Measurements from ENCODE around the gene CC2D2B. TPM values are rescaled to one million over a fixed set of nuclear protein-coding genes. Genes with fewer than 3 reads are reported as not detected.

CC2D2B gene
- total RNA-seq, 1 donor from 2014 or later = 0.77 TPM

- Mint-ChIP-seq H3K36me3 (ENCODE audit: insufficient read depth) (no peaks in the 10 kb centered on the region), H3K27ac (no peak overlapping the region), H3K4me1 (ENCODE audit: low read depth) (peaks cover 7% of the 10 kb centered on the region), H3K9me3 (ENCODE audit: low read depth) (no peaks in the 10 kb centered on the region), H3K4me3 (ENCODE audit: low read depth) (no peak overlapping the region), H3K27me3 (no peaks in the 10 kb centered on the region)
- TF ChIP-seq, protein P1, sequence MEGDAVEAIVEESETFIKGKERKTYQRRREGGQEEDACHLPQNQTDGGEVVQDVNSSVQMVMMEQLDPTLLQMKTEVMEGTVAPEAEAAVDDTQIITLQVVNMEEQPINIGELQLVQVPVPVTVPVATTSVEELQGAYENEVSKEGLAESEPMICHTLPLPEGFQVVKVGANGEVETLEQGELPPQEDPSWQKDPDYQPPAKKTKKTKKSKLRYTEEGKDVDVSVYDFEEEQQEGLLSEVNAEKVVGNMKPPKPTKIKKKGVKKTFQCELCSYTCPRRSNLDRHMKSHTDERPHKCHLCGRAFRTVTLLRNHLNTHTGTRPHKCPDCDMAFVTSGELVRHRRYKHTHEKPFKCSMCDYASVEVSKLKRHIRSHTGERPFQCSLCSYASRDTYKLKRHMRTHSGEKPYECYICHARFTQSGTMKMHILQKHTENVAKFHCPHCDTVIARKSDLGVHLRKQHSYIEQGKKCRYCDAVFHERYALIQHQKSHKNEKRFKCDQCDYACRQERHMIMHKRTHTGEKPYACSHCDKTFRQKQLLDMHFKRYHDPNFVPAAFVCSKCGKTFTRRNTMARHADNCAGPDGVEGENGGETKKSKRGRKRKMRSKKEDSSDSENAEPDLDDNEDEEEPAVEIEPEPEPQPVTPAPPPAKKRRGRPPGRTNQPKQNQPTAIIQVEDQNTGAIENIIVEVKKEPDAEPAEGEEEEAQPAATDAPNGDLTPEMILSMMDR (IDR thresholded peaks at IDR 0.05; ENCODE audit: unreplicated experiment) = no peak
- no peak for DNase-seq (ENCODE audit: low spot score, unreplicated experiment)
Measured at GRCh38 chr10:96014473-96015102, 106.8 kb downstream of the CC2D2B start.

DNA sequence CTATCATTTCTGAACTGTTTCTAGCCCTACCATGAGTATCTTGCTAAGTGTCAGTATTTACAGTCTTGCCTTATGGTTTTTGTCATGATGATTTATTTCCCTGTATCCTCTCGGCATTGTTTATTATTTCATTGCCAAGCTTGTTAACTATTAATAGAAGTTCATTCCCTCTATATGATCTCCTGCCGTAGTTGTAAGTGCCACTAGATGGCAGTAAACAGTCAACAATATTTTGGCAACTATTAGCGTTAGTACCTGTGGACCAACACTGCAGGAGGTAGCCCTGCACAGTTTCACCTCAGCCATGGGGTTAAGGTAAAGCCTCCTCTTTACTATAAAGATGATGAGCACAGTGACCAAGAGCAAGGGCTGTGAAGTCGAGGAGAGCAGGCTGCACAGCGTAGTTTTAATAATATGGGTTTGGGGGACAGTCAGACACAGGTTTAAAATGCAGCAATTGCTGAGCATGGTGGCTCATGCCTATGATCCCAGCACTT lies 109.5 kb downstream of the CC2D2B start:
- H3K36me3 Mint-ChIP-seq (ENCODE audit: insufficient read depth) = no peaks in the 10 kb centered on the region
- no peaks in the 10 kb centered on the region for H3K27me3 Mint-ChIP-seq
- no peak overlapping the region for H3K4me3 Mint-ChIP-seq (ENCODE audit: low read depth)
- peak; percentile 36 for DNase-seq (ENCODE audit: low spot score, unreplicated experiment)
- peaks cover 7% of the 10 kb centered on the region for H3K4me1 Mint-ChIP-seq (ENCODE audit: low read depth)
- no peak overlapping the region for H3K27ac Mint-ChIP-seq
- TF ChIP-seq, protein P1 (IDR thresholded peaks at IDR 0.05; ENCODE audit: unreplicated experiment) = peak; percentile 88
- H3K9me3 Mint-ChIP-seq (ENCODE audit: low read depth) = no peaks in the 10 kb centered on the region

GRCh38 chr10:96021332-96021731 lies 113.6 kb downstream of the CC2D2B start:
- Mint-ChIP-seq H3K36me3 (ENCODE audit: insufficient read depth) (no peaks in the 10 kb centered on the region), H3K27ac (no peak overlapping the region), H3K9me3 (ENCODE audit: low read depth) (no peaks in the 10 kb centered on the region), H3K27me3 (no peaks in the 10 kb centered on the region), H3K4me1 (ENCODE audit: low read depth) (no peaks in the 10 kb centered on the region), H3K4me3 (ENCODE audit: low read depth) (no peak overlapping the region)
- TF ChIP-seq, protein P1 (IDR thresholded peaks at IDR 0.05; ENCODE audit: unreplicated experiment) = no peak
- no peak for DNase-seq (ENCODE audit: low spot score, unreplicated experiment)

DNA sequence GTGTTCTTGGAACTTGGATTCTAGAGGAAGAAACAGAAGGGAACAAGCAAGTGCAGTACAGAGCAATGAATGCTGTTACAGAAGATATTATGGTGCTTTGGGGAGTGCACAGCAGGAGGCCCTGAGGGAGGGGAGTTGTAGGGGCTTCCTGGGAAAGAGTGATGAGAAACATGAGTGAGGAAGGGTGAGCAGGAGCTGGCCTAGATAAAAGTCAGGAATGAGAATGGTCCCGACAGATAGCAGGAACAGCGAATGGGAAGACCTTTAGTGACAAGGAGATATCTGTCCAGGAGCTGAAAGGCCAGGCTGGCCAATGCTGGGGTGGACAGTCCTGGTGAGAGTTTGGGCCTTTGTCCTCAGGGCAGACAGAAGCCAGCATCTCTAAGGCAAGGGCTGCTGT lies 115.0 kb downstream of the CC2D2B start:
- no peaks in the 10 kb centered on the region for H3K36me3 Mint-ChIP-seq (ENCODE audit: insufficient read depth)
- H3K27me3 Mint-ChIP-seq = no peaks in the 10 kb centered on the region
- H3K27ac Mint-ChIP-seq = no peak overlapping the region
- DNase-seq (ENCODE audit: low spot score, unreplicated experiment) = no peak
- H3K4me3 Mint-ChIP-seq (ENCODE audit: low read depth) = no peak overlapping the region
- TF ChIP-seq, protein P1 (IDR thresholded peaks at IDR 0.05; ENCODE audit: unreplicated experiment) = no peak
- H3K4me1 Mint-ChIP-seq (ENCODE audit: low read depth) = no peaks in the 10 kb centered on the region
- peaks cover under 1% of the 10 kb centered on the region for H3K9me3 Mint-ChIP-seq (ENCODE audit: low read depth)

GRCh38 chr10:96023168-96023567 lies 115.4 kb downstream of the CC2D2B start:
- Mint-ChIP-seq H3K27ac (no peak overlapping the region), H3K4me3 (ENCODE audit: low read depth) (no peak overlapping the region), H3K36me3 (ENCODE audit: insufficient read depth) (no peaks in the 10 kb centered on the region), H3K4me1 (ENCODE audit: low read depth) (no peaks in the 10 kb centered on the region), H3K9me3 (ENCODE audit: low read depth) (peaks cover 3% of the 10 kb centered on the region), H3K27me3 (no peaks in the 10 kb centered on the region)
- TF ChIP-seq, protein P1 (IDR thresholded peaks at IDR 0.05; ENCODE audit: unreplicated experiment) = no peak
- no peak for DNase-seq (ENCODE audit: low spot score, unreplicated experiment)

All from progenitor cell of endocrine pancreas (in vitro differentiated cells).